PC-9 (cell line): Measurements from ENCODE around the gene DENND4A.

Experiments
- EZH2 ChIP-seq: fragments of 200-600 bp; sonication (generic); IDR thresholded peaks from 2 replicates; pipeline ENCODE4 v1.8.0; 2017; ENCODE audit warnings: antibody characterized with exemption, low read depth
- TF ChIP-seq, protein P1 (sequence below): fragments of 200-600 bp; sonication (generic); conservative IDR thresholded peaks from 2 replicates; pipeline ENCODE4 v1.6.1; 2017; ENCODE audit warnings: mixed run types, antibody characterized with exemption, mild to moderate bottlenecking, moderate library complexity

DNA sequence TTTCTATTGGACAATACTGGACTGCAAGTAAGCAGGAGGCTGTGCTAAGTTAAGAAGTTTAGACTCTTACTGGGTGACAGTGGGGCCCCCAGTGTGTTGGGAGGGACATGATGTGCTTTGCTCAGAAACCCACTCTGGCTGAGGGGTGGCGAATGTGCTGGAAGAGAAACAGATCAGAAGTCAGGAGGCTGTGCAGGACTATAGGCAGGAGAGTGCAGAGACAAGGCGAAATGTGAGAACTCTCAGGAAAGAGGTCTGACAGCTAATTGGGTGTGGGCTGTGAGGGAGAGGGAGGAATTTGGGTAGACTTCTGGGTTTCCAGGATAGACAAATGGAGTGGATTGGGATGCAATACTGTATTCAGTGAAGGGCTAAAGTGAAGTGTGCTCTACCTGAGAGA is 158.3 kb downstream of the DENND4A start:
- TF ChIP-seq, protein P1, sequence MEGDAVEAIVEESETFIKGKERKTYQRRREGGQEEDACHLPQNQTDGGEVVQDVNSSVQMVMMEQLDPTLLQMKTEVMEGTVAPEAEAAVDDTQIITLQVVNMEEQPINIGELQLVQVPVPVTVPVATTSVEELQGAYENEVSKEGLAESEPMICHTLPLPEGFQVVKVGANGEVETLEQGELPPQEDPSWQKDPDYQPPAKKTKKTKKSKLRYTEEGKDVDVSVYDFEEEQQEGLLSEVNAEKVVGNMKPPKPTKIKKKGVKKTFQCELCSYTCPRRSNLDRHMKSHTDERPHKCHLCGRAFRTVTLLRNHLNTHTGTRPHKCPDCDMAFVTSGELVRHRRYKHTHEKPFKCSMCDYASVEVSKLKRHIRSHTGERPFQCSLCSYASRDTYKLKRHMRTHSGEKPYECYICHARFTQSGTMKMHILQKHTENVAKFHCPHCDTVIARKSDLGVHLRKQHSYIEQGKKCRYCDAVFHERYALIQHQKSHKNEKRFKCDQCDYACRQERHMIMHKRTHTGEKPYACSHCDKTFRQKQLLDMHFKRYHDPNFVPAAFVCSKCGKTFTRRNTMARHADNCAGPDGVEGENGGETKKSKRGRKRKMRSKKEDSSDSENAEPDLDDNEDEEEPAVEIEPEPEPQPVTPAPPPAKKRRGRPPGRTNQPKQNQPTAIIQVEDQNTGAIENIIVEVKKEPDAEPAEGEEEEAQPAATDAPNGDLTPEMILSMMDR: no peak
- no peak for TF ChIP-seq EZH2
